Vagina (tissue), 2 donors: ENCODE results near the gene CHRM1. TPM values are rescaled to one million over a fixed set of nuclear protein-coding genes. Genes with fewer than 3 reads are reported as not detected.

ENCODE experiments used
- DNase-seq, 2 donors: peaks; one replicate each; pipeline ENCODE4 v3.0.0-alpha.2; 2017; ENCODE audit errors: extremely low spot score in 2 of 2
- H3K27ac ChIP-seq: fragments of 200-600 bp; sonication (generic); one replicate; pipeline ENCODE4 v1.5.1; 2019
- H3K27me3 ChIP-seq: fragments of 200-600 bp; sonication (generic); one replicate; pipeline ENCODE4 v1.5.1; 2019
- H3K36me3 ChIP-seq, 2 donors: fragments of 200-600 bp; sonication (generic); one replicate each; pipeline ENCODE4 v1.5.1; 2017 to 2019
- H3K4me1 ChIP-seq: fragments of 200-600 bp; sonication (generic); one replicate; pipeline ENCODE4 v1.5.1; 2019
- H3K4me3 ChIP-seq, 2 donors: fragments of 200-600 bp; sonication (generic); 1 replicate in 1 of 2; 2 replicates in 1 of 2; pipeline ENCODE4 v1.5.1; 2016 to 2019
- H3K9me3 ChIP-seq: fragments of 200-600 bp; sonication (generic); one replicate; pipeline ENCODE4 v1.5.1; 2019
- CTCF ChIP-seq, 3 experiments: fragments of 450-650 bp in 2 of 3; fragments of 200-600 bp in 1 of 3; sonication (generic) in 1 of 3; IDR thresholded peaks; one replicate each; pipeline ENCODE4 v1.5.1; 2017 to 2019; ENCODE audit warnings: antibody characterized with exemption in 3 of 3, mild to moderate bottlenecking in 2 of 3, moderate library complexity in 2 of 3
- POLR2A ChIP-seq, 2 donors: fragments of 450-650 bp; IDR thresholded peaks; one replicate each; pipeline ENCODE4 v1.6.1; 2017; ENCODE audit warnings: antibody characterized with exemption in 2 of 2, mild to moderate bottlenecking in 2 of 2, moderate library complexity in 2 of 2
- POLR2AphosphoS5 ChIP-seq, 2 donors: sonication (generic); formaldehyde crosslinking; IDR thresholded peaks; one replicate each; pipeline ENCODE4 v1.9.0; 2017; ENCODE audit warnings: antibody characterized with exemption in 2 of 2, mild to moderate bottlenecking in 2 of 2, low read depth in 1 of 2; ENCODE audit not compliant: insufficient read depth in 1 of 2
- intact Hi-C: fragments of 100-400 bp; cut with DNase I; formaldehyde crosslinking; loops from one replicate; pipeline ENCODE4 v1.15.1; 2023
- total RNA-seq: library from RNA; depleted of rRNA; stranded (reverse); fragments of >200 nt; gene quantifications from one replicate; pipeline ENCODE4 v1.2.3, GENCODE V29; 2016

CHRM1 gene
- total RNA-seq, 1 donor from 2014 or later, result not detected

GRCh38 chr11:62959422-62959980 is 38.3 kb upstream of the CHRM1 start:
- peak in 1 of 2 donors; percentile 52 for DNase-seq
- Histone ChIP-seq H3K4me1 (peaks cover 11% of the 10 kb centered on the region), H3K4me3 (no peak overlapping the region), H3K9me3 (no peaks in the 10 kb centered on the region), H3K27ac (no peak overlapping the region), H3K36me3 (no peaks in the 10 kb centered on the region), H3K27me3 (no peaks in the 10 kb centered on the region)
- TF ChIP-seq POLR2A (IDR thresholded peaks at IDR 0.05) (no peak), POLR2AphosphoS5 (IDR thresholded peaks at IDR 0.05; ENCODE audit: insufficient read depth in 1 of 2, low read depth in 1 of 2) (no peak), CTCF (IDR thresholded peaks at IDR 0.05) (no peak)
- intact Hi-C loops, result no loop called here

GRCh38 chr11:62958547-62959421 is 37.6 kb upstream of the CHRM1 start:
- intact Hi-C loops, result no loop called here
- no peaks in the 10 kb centered on the region for H3K9me3 ChIP-seq
- no peaks in the 10 kb centered on the region for H3K27me3 ChIP-seq
- H3K36me3 ChIP-seq, result no peaks in the 10 kb centered on the region
- H3K27ac ChIP-seq, result no peak overlapping the region
- no peak for TF ChIP-seq POLR2A (IDR thresholded peaks at IDR 0.05)
- no peak for TF ChIP-seq CTCF (IDR thresholded peaks at IDR 0.05)
- TF ChIP-seq POLR2AphosphoS5 (IDR thresholded peaks at IDR 0.05; ENCODE audit: insufficient read depth in 1 of 2, low read depth in 1 of 2), result no peak
- peak in 1 of 2 donors; percentile 27 for DNase-seq
- no peak overlapping the region for H3K4me3 ChIP-seq
- peaks cover 11% of the 10 kb centered on the region for H3K4me1 ChIP-seq

- TF ChIP-seq CTCF (IDR thresholded peaks at IDR 0.05) (no peak), POLR2A (IDR thresholded peaks at IDR 0.05) (no peak), POLR2AphosphoS5 (IDR thresholded peaks at IDR 0.05; ENCODE audit: insufficient read depth in 1 of 2, low read depth in 1 of 2) (no peak)
These were observed 36.0 kb upstream of the CHRM1 start for GRCh38 chr11:62957147-62957546.

GRCh38 chr11:62954478-62954877 is 33.3 kb upstream of the CHRM1 start:
- peaks cover 10% of the 10 kb centered on the region for H3K4me1 ChIP-seq
- no peaks in the 10 kb centered on the region for H3K27me3 ChIP-seq

More at GRCh38 chr11:62957147-62957546, 36.0 kb upstream of the CHRM1 start:
- H3K9me3 ChIP-seq, result no peaks in the 10 kb centered on the region
- DNase-seq, result peak in 1 of 2 donors; percentile 5
- H3K27me3 ChIP-seq, result no peaks in the 10 kb centered on the region
- H3K27ac ChIP-seq, result no peak overlapping the region
- H3K4me1 ChIP-seq, result peaks cover 11% of the 10 kb centered on the region
- no peaks in the 10 kb centered on the region for H3K36me3 ChIP-seq
- intact Hi-C loops, result no loop called here
- no peak overlapping the region for H3K4me3 ChIP-seq

More at GRCh38 chr11:62954478-62954877, 33.3 kb upstream of the CHRM1 start:
- no peaks in the 10 kb centered on the region for H3K36me3 ChIP-seq
- no peak overlapping the region for H3K27ac ChIP-seq
- peak in 1 of 2 donors; percentile 1 for DNase-seq
- TF ChIP-seq POLR2AphosphoS5 (IDR thresholded peaks at IDR 0.05; ENCODE audit: insufficient read depth in 1 of 2, low read depth in 1 of 2) (no peak), CTCF (IDR thresholded peaks at IDR 0.05) (no peak), POLR2A (IDR thresholded peaks at IDR 0.05) (no peak)
- no peak overlapping the region for H3K4me3 ChIP-seq
- intact Hi-C loops, result no loop called here
- no peaks in the 10 kb centered on the region for H3K9me3 ChIP-seq
